Upper lobe of left lung (tissue), 4 donors: ENCODE measurements around the gene SPATS2.

ENCODE experiments used
- CTCF ChIP-seq, 6 experiments: fragments of 450-650 bp in 4 of 6; fragments of 200-600 bp in 2 of 6; sonication (generic) in 2 of 6; IDR thresholded peaks; one replicate each; pipeline ENCODE4 v1.5.1; 2016 to 2019; ENCODE audit warnings: antibody characterized with exemption in 6 of 6
- EP300 ChIP-seq, 4 donors: sonication (generic); formaldehyde crosslinking; IDR thresholded peaks; one replicate each; pipeline ENCODE4 v1.5.1; 2017; ENCODE audit warnings: antibody characterized with exemption in 4 of 4, control low read depth in 2 of 4
- POLR2AphosphoS5 ChIP-seq, 2 donors: sonication (generic); formaldehyde crosslinking; IDR thresholded peaks; one replicate each; pipeline ENCODE4 v1.5.1; 2017; ENCODE audit warnings: antibody characterized with exemption in 2 of 2

- TF ChIP-seq EP300 (IDR thresholded peaks at IDR 0.05) (no peak), CTCF (IDR thresholded peaks at IDR 0.05) (no peak), POLR2AphosphoS5 (IDR thresholded peaks at IDR 0.05) (no peak)
Observed at GRCh38 chr12:49471557-49471956, 104.3 kb downstream of the SPATS2 start.
